Measurements from ENCODE around the gene ITPR3. TPM values are rescaled to one million over a fixed set of nuclear protein-coding genes. Genes with fewer than 3 reads are reported as not detected.

ITPR3 gene
- total and polyA plus RNA-seq, 2 of the 13 experiments (the other 11 are each of a cell fraction or from before 2014, with no cell fraction given), result 3.8 to 21.4 TPM

DNA sequence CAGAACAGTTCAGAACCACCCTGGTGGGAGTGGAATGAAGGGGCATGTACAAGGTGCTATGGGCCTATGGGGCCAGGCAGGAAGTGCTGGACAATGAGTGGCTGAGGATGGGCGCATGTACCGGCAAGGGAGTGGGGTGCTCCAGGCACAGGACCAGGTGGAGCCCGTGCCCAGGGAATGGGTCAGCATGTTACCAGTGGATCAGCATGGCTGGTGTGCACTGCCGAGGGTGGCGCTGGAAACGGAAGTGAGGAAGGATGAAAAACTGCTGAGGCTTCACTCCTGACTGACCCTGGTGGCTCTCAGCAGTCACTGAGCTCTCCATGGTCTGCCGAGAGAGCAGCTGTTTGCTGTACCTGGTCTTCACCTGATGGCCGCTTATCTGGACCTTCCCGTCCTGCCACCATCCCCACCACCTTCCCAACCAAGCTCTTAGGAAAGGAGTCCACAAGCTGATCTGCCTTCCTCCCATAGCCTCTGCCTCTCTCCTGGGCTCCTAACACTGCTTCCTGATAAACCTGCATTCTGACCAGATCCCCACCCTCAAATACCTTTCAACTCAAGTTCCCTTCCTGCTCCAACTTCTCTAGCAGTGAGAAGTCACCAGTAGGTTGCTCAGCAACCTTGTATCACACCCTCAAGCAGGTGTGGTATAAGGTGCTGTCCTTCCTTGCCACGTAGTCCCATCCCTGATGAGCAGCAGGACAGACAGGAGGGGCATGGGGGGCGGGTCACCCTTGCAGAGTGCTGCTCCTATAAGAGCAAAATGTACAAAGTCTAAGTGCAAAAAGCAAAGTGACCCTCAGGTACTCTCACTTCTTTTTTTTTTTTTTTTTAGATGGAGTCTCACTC lies 83.3 kb downstream of the ITPR3 start:
- Histone ChIP-seq H4K20me1 (ENCODE audit: insufficient read depth, low read length) (no peaks in the 10 kb centered on the region; the same call in 1 of the 2 replicates), H3K4me3 (replicated peaks in 1 of 3; ENCODE audit: insufficient read depth in 1 of 3, low read depth in 2 of 3, low read length in 3 of 3) (no peak overlapping the region), H3K4me2 (ENCODE audit: low read depth, low read length) (no peak overlapping the region), H3K27ac (ENCODE audit: extremely low read length, insufficient read depth, low read length) (no peak overlapping the region), H3K27me3 (ENCODE audit: control insufficient read depth in 1 of 2, insufficient read depth in 2 of 2, low read length in 2 of 2) (no peaks in the 10 kb centered on the region), H3K79me2 (ENCODE audit: insufficient read depth, low read length) (peaks cover 2% of the 10 kb centered on the region), H3K9me3 (ENCODE audit: low read length) (no peaks in the 10 kb centered on the region), H3K36me3 (replicated peaks in 1 of 2; ENCODE audit: control insufficient read depth in 1 of 2, insufficient read depth in 2 of 2, low read length in 2 of 2) (peaks cover 13 to 39% of the 10 kb centered on the region in 2 experiments), H3K9ac (ENCODE audit: insufficient read depth, low read depth, low read length) (no peak overlapping the region), H2AFZ (ENCODE audit: low read length) (no peak overlapping the region), H3K4me1 (ENCODE audit: insufficient read depth, low read length) (peaks cover 30% of the 10 kb centered on the region)
- ChIA-PET POLR2A (interaction anchor here (1.2 kb wide), 1 partner anchor 10 kb away, joined by 3 read pairs; no protein-coding TSS in a partner anchor), CTCF (ENCODE audit: low intra/inter-chr PET ratio, low total read pairs) (no interaction called here)
- intact Hi-C loops (cut with micrococcal nuclease; ENCODE audit: unreplicated experiment), result loop anchor here (10.0 kb wide), 1 partner anchor 70 kb away; no protein-coding TSS in a partner anchor
- ATAC-seq, result no peak; the same call in 2 of the 3 replicates
- no TSS peak for BruUV-seq (replicated peaks)
- WGBS (ENCODE audit: low lambda C conversion rate), result 89% methylated on average over 11 of the region's 11 CpGs
- no peak for FAIRE-seq
- DNase-seq (ENCODE audit: low spot score), result no peak
- in situ Hi-C loops (cut with HindIII; ENCODE audit: extremely low pct_ligation_motif_present, low pct_unique_long_range_greater_than_20kb), result loop anchor here (5.0 kb wide), 1 partner anchor 117 kb away; no protein-coding TSS in a partner anchor
- TF ChIP-seq ATF1 (CRISPR knock-in tag; IDR thresholded peaks at IDR 0.05), result no peak
- TF ChIP-seq, protein P1, sequence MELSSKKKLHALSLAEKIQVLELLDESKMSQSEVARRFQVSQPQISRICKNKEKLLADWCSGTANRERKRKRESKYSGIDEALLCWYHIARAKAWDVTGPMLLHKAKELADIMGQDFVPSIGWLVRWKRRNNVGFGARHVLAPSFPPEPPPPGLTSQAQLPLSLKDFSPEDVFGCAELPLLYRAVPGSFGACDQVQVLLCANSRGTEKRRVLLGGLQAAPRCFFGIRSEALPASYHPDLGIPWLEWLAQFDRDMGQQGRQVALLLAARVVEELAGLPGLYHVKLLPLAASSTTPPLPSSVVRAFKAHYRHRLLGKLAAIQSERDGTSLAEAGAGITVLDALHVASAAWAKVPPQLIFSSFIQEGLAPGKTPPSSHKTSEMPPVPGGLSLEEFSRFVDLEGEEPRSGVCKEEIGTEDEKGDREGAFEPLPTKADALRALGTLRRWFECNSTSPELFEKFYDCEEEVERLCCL (CRISPR knock-in tag; IDR thresholded peaks at IDR 0.05; ENCODE audit: borderline replicate concordance), result no peak
- TF ChIP-seq POLR2G (IDR thresholded peaks at IDR 0.05; ENCODE audit: low read depth, low read length), result peak; percentile 48; the same call in 1 of the 2 replicates
- no peak for TF ChIP-seq ZNF44 (CRISPR knock-in tag; IDR thresholded peaks at IDR 0.05)
- TF ChIP-seq FOXO1 (CRISPR knock-in tag; IDR thresholded peaks at IDR 0.05), result no peak
- TF ChIP-seq ZNF333 (CRISPR knock-in tag; IDR thresholded peaks at IDR 0.05; ENCODE audit: borderline replicate concordance), result no peak
- TF ChIP-seq, protein P2, sequence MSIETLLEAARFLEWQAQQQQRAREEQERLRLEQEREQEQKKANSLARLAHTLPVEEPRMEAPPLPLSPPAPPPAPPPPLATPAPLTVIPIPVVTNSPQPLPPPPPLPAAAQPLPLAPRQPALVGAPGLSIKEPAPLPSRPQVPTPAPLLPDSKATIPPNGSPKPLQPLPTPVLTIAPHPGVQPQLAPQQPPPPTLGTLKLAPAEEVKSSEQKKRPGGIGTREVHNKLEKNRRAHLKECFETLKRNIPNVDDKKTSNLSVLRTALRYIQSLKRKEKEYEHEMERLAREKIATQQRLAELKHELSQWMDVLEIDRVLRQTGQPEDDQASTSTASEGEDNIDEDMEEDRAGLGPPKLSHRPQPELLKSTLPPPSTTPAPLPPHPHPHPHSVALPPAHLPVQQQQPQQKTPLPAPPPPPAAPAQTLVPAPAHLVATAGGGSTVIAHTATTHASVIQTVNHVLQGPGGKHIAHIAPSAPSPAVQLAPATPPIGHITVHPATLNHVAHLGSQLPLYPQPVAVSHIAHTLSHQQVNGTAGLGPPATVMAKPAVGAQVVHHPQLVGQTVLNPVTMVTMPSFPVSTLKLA (IDR thresholded peaks at IDR 0.05), result no peak
- no peak for TF ChIP-seq MAF1 (CRISPR knock-in tag; IDR thresholded peaks at IDR 0.05; ENCODE audit: borderline replicate concordance)
- no peak for TF ChIP-seq ZFP1 (CRISPR knock-in tag; IDR thresholded peaks at IDR 0.05)
- no peak for TF ChIP-seq ZNF670 (CRISPR knock-in tag; IDR thresholded peaks at IDR 0.05; ENCODE audit: borderline replicate concordance)
- TF ChIP-seq SP140L (CRISPR knock-in tag; IDR thresholded peaks at IDR 0.05; ENCODE audit: borderline replicate concordance), result no peak
- no peak for TF ChIP-seq SALL2 (CRISPR knock-in tag; IDR thresholded peaks at IDR 0.05)
- no peak for TF ChIP-seq NCOA2 (CRISPR knock-in tag; IDR thresholded peaks at IDR 0.05)
- no peak for TF ChIP-seq ZNF644 (CRISPR knock-in tag; IDR thresholded peaks at IDR 0.05; ENCODE audit: low read depth)
- no peak for TF ChIP-seq ZNF205 (CRISPR knock-in tag; IDR thresholded peaks at IDR 0.05)
- TF ChIP-seq, protein P3, sequence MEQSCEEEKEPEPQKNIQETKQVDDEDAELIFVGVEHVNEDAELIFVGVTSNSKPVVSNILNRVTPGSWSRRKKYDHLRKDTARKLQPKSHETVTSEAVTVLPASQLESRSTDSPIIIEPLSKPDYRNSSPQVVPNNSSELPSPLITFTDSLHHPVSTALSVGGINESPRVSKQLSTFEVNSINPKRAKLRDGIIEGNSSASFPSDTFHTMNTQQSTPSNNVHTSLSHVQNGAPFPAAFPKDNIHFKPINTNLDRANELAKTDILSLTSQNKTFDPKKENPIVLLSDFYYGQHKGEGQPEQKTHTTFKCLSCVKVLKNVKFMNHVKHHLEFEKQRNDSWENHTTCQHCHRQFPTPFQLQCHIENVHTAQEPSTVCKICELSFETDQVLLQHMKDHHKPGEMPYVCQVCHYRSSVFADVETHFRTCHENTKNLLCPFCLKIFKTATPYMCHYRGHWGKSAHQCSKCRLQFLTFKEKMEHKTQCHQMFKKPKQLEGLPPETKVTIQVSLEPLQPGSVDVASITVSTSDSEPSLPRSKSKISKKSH (CRISPR knock-in tag; IDR thresholded peaks at IDR 0.05; ENCODE audit: borderline replicate concordance), result peak; percentile 61; the same call in 1 of the 2 replicates
- no peak for TF ChIP-seq MAFG (CRISPR knock-in tag; IDR thresholded peaks at IDR 0.05)
- peak; percentile 35; the same call in 1 of the 2 replicates for TF ChIP-seq ZBTB38 (CRISPR knock-in tag; IDR thresholded peaks at IDR 0.05)
- TF ChIP-seq TBX3 (IDR thresholded peaks at IDR 0.05; ENCODE audit: borderline replicate concordance), result no peak
- peak; percentile 18 for TF ChIP-seq AGO2 (optimal IDR thresholded peaks at IDR 0.05; ENCODE audit: low read depth, low read length)
- TF ChIP-seq POLR2A (IDR thresholded peaks at IDR 0.05; ENCODE audit: insufficient read depth in 1 of 2, low read depth in 2 of 2, low read length in 2 of 2), result 0 out of 4 replicates have a peak, but pooled peaks of 1 of the 2 experiments have one; percentile 15
- TF ChIP-seq CC2D1A (CRISPR knock-in tag; IDR thresholded peaks at IDR 0.05), result no peak

All from HepG2 (cell line).